Measurements from ENCODE around the gene ASCC2.

ASCC2 gene

GRCh38 chr22:29786031-29786430 is 52.0 kb downstream of the ASCC2 start:
- no peak for DNase-seq (ENCODE audit: low read depth, low spot score)

- no peak for DNase-seq (ENCODE audit: low read depth, low spot score)
Observed at GRCh38 chr22:29784451-29785361, 53.4 kb downstream of the ASCC2 start.

GRCh38 chr22:29782061-29782845 is 55.8 kb downstream of the ASCC2 start:
- DNase-seq (ENCODE audit: low read depth, low spot score): no peak

- no peak for DNase-seq (ENCODE audit: low read depth, low spot score)
Observed at GRCh38 chr22:29780748-29781676, 57.1 kb downstream of the ASCC2 start.

- no peak for DNase-seq (ENCODE audit: low read depth, low spot score)
Observed at GRCh38 chr22:29780220-29780619, 57.9 kb downstream of the ASCC2 start.

GRCh38 chr22:29773233-29773632 is 64.8 kb downstream of the ASCC2 start:
- no peak for DNase-seq (ENCODE audit: low read depth, low spot score)

GRCh38 chr22:29772170-29772641 is 65.9 kb downstream of the ASCC2 start:
- DNase-seq (ENCODE audit: low read depth, low spot score): no peak

GRCh38 chr22:29769723-29770321 is 68.3 kb downstream of the ASCC2 start:
- no peak for DNase-seq (ENCODE audit: low read depth, low spot score)

- no peak for DNase-seq (ENCODE audit: low read depth, low spot score)
Observed at GRCh38 chr22:29768052-29768693, 69.9 kb downstream of the ASCC2 start.

- peak; percentile 87 for DNase-seq (ENCODE audit: low read depth, low spot score)
Observed at GRCh38 chr22:29767171-29768051, 70.7 kb downstream of the ASCC2 start, which contains the start of gene UQCR10. Gene UQCR10, plus strand, starts transcription at chr22:29767369. Its CDS starts 30 bp downstream, at chr22:29767399.

GRCh38 chr22:29766632-29767170 is 71.4 kb downstream of the ASCC2 start, which contains the start of gene ZMAT5:
Gene ZMAT5, minus strand, starts transcription at chr22:29767007. Its CDS starts 18,463 bp downstream, at chr22:29748544.
- peak; percentile 84 for DNase-seq (ENCODE audit: low read depth, low spot score)

GRCh38 chr22:29765905-29766631 is 72.0 kb downstream of the ASCC2 start:
- DNase-seq (ENCODE audit: low read depth, low spot score): no peak

GRCh38 chr22:29762263-29762662 is 75.8 kb downstream of the ASCC2 start:
- no peak for DNase-seq (ENCODE audit: low read depth, low spot score)

GRCh38 chr22:29758959-29759358 is 79.1 kb downstream of the ASCC2 start:
- DNase-seq (ENCODE audit: low read depth, low spot score): no peak

- no peak for DNase-seq (ENCODE audit: low read depth, low spot score)
Observed at GRCh38 chr22:29758068-29758622, 79.9 kb downstream of the ASCC2 start.

- DNase-seq (ENCODE audit: low read depth, low spot score): no peak
Observed at GRCh38 chr22:29757096-29757495, 81.0 kb downstream of the ASCC2 start.

- no peak for DNase-seq (ENCODE audit: low read depth, low spot score)
Observed at GRCh38 chr22:29756341-29756740, 81.7 kb downstream of the ASCC2 start.

GRCh38 chr22:29755889-29756288 is 82.2 kb downstream of the ASCC2 start:
- DNase-seq (ENCODE audit: low read depth, low spot score): no peak
